Kidney (tissue), 14 donors: ENCODE measurements around the gene GALR3. TPM values are rescaled to one million over a fixed set of nuclear protein-coding genes. Genes with fewer than 3 reads are reported as not detected.

ENCODE experiments used
- DNase-seq, 5 donors: peaks; one replicate each; pipeline ENCODE4 v3.0.0-alpha.2; 2013 to 2020
- FAIRE-seq: peaks from 2 replicates; lab custom pipeline; 2012; peaks lifted over from hg19 to GRCh38; lab: Jason Lieb, UNC
- H3K27ac ChIP-seq, 2 donors: one replicate each; pipeline ENCODE4 v1.7.0; 2013; ENCODE audit warnings: low read depth in 2 of 2, low read length in 2 of 2, inconsistent platforms in 1 of 2
- H3K27me3 ChIP-seq: one replicate; pipeline ENCODE4 v1.7.1; 2013; ENCODE audit warnings: low read length, inconsistent platforms; ENCODE audit not compliant: control insufficient read depth, insufficient read depth
- H3K36me3 ChIP-seq, 3 donors: one replicate each; pipeline versions ENCODE4 v1.7.0 to v1.7.1; 2013; ENCODE audit warnings: low read length in 3 of 3, control low read depth in 1 of 3, inconsistent platforms in 1 of 3; ENCODE audit not compliant: insufficient read depth in 3 of 3, control insufficient read depth in 2 of 3
- H3K4me1 ChIP-seq, 3 donors: one replicate each; pipeline versions ENCODE4 v1.7.0 to v1.7.1; 2013; ENCODE audit warnings: low read length in 3 of 3, inconsistent platforms in 1 of 3, low read depth in 1 of 3; ENCODE audit not compliant: control insufficient read depth in 2 of 3, insufficient read depth in 2 of 3
- H3K4me3 ChIP-seq, 3 donors: one replicate each; pipeline versions ENCODE4 v1.7.0 to v1.8.1; 2013; ENCODE audit warnings: low read length in 3 of 3, control low read depth in 1 of 3, inconsistent platforms in 1 of 3
- H3K9ac ChIP-seq, 3 donors: one replicate each; pipeline versions ENCODE4 v1.7.0 to v1.7.1; 2013; ENCODE audit warnings: low read length in 3 of 3, control low read depth in 1 of 3, inconsistent platforms in 1 of 3
- H3K9me3 ChIP-seq, 3 donors: one replicate each; pipeline versions ENCODE4 v1.7.0 to v1.7.1; 2013; ENCODE audit warnings: low read length in 3 of 3, control low read depth in 1 of 3, inconsistent platforms in 1 of 3; ENCODE audit not compliant: control insufficient read depth in 2 of 3, insufficient read depth in 1 of 3
- CTCF ChIP-seq: IDR thresholded peaks from 3 replicates; pipeline ENCODE4 v1.5.1; 2012; ENCODE audit warnings: mild to moderate bottlenecking, moderate library complexity, borderline replicate concordance; ENCODE audit not compliant: insufficient read depth; ENCODE audit errors: extremely low read depth
- intact Hi-C: fragments of 100-400 bp; cut with DNase I; formaldehyde crosslinking; loops from one replicate; pipeline ENCODE4 v1.11.1; 2022
- polyA plus RNA-seq: library from polyadenylated mRNA; stranded (reverse); fragments of 350-450 nt; fragmentation: Illumina TruSeq; extraction: RNeasy Lipid Tissue Mini Kit (QIAGEN cat#74804); gene quantifications from one replicate; pipeline ENCODE4 v1.2.3, GENCODE V29; 2014; ENCODE audit warnings: low read depth, low replicate concordance; ENCODE audit not compliant: insufficient read depth
- total RNA-seq: library from RNA; stranded (reverse); fragmentation: NEBNext Ultra II Directional; extraction: Animal tissue kit (Norgen Biotek cat#: 25700); gene quantifications from one replicate; pipeline ENCODE4 v1.2.1, GENCODE V29; 2021
- donor health status: control.
- donor health status: control.
- donor health status: control.
- donor health status: control.
- donor health status: control.
- donor health status: DM: yes; HTN: yes; CAD: no.
- donor health status: Normal renal cell carcinoma (clear cell type).

The GALR3 gene
- total and polyA plus RNA-seq, 2 donors from 2014 or later: not detected

GRCh38 chr22:37816543-37817180 lies 6.5 kb upstream of the GALR3 start:
- TF ChIP-seq CTCF: no peak

GRCh38 chr22:37817705-37818408 lies 5.3 kb upstream of the GALR3 start:
- Histone ChIP-seq H3K9me3 (no peaks in the 10 kb centered on the region), H3K4me1 (peaks cover 0 to 16% (median 0%) of the 10 kb centered on the region in 3 donors), H3K4me3 (peak overlapping the region; percentile 32 to 49 (median 33)), H3K9ac (peak overlapping the region in 2 of 3 donors; percentile 63 to 65), H3K27ac (no peak overlapping the region), H3K27me3 (peaks cover 11% of the 10 kb centered on the region), H3K36me3 (peaks cover 0 to 6% (median 2%) of the 10 kb centered on the region in 3 donors)
- TF ChIP-seq CTCF: peak; percentile 98
- DNase-seq (peak; percentile 89 to 93 (median 90)), FAIRE-seq (no peak)
- intact Hi-C loops: loop anchor here (10.0 kb wide), 2 partner anchors 47 to 147 kb away; no protein-coding TSS in a partner anchor

More at GRCh38 chr22:37816543-37817180, 6.5 kb upstream of the GALR3 start:
- no peak overlapping the region for H3K9ac ChIP-seq
- peaks cover 0 to 6% (median 2%) of the 10 kb centered on the region in 3 donors for H3K36me3 ChIP-seq
- H3K9me3 ChIP-seq: no peaks in the 10 kb centered on the region
- DNase-seq (no peak), FAIRE-seq (no peak)
- H3K4me3 ChIP-seq: no peak overlapping the region
- intact Hi-C loops: loop anchor here (10.0 kb wide), 2 partner anchors 48 to 148 kb away; no protein-coding TSS in a partner anchor
- H3K4me1 ChIP-seq: peaks cover 0 to 16% (median 0%) of the 10 kb centered on the region in 3 donors
- no peak overlapping the region for H3K27ac ChIP-seq
- peaks cover 7% of the 10 kb centered on the region for H3K27me3 ChIP-seq

GRCh38 chr22:37818409-37819104 lies 4.6 kb upstream of the GALR3 start:
- FAIRE-seq (no peak), DNase-seq (peak; percentile 50 to 84 (median 67))
- Histone ChIP-seq H3K27me3 (peaks cover 13% of the 10 kb centered on the region), H3K4me3 (peak overlapping the region in 1 of 3 donors; percentile 21), H3K9ac (peak overlapping the region in 1 of 3 donors; percentile 19), H3K27ac (no peak overlapping the region), H3K36me3 (peaks cover 0 to 6% (median 2%) of the 10 kb centered on the region in 3 donors), H3K9me3 (no peaks in the 10 kb centered on the region), H3K4me1 (peaks cover 0 to 16% (median 0%) of the 10 kb centered on the region in 3 donors)
- intact Hi-C loops: loop anchor here (10.0 kb wide), 2 partner anchors 46 to 146 kb away; no protein-coding TSS in a partner anchor
- peak; percentile 29 for TF ChIP-seq CTCF
